Fibroblast of skin of abdomen (primary cell): ENCODE measurements around the gene SYNRG.
"Not testable (repeated sequence)": the region's sequence is repeated elsewhere in the genome, so short reads cannot be mapped to it uniquely, and the experiment has no call there.

ENCODE experiments used
- DNase-seq: peaks from one replicate; pipeline ENCODE4 v3.0.0-alpha.2; 2013

The SYNRG gene

GRCh38 chr17:37538981-37539659 lies 70.1 kb downstream of the SYNRG start:
- DNase-seq = no peak

DNA sequence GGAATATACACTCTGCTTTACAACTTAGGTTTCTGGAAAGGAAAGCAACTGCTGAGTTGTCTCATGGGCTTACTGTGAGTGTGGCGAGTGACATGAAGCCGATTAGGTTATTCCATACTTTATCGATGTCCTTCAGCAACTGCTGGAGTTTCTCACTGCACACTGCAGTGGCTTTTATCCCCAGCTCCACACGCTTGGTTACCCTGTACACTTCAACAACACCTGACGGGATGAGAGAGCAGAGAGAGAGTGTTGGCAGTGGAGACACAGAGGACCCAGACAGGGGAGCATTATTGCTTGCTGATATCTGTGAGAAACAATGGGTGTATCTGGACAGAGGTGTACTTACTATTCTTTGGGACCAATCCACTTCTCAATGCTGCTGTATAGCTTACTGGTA lies 73.3 kb downstream of the SYNRG start:
- no peak for DNase-seq

DNA sequence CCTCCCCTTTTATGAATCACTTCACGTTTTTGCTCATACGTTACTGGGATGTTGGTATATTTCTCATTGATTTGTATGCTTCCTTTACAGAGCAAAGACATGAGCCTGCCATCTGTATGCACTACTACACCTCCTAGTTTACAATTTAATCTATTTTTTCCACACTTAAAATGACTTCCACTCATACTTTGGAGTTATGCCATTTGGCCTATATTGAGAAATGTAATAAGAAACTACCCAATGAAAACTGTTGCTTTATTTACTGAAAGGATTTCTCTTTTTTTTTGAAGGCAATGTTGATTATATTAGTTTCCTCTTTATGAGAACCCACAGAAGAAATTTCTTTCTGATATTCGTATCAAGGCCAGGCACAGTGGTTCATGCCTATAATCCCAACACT lies 76.5 kb downstream of the SYNRG start:
- no peak for DNase-seq

DNA sequence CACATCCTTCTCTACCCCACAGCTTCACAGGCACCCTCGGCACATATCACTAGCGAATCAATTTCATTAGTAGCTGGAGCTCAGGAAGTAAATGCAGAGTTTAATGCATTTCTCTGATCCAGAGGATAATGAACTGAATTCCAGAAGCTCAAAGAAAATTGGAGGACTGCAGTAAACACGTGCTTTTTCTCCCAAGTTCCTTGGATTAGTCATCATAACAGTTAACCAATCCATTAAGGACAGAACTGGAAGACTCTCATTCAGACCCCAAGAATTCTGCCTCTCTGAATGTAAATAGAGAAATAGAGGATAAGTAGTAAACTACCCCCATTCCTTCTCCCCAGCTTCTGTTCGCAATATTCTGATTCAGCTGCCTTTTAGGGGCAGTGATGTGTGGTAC lies 78.8 kb downstream of the SYNRG start:
- DNase-seq = no peak

- peak; percentile 55 for DNase-seq
Observed at GRCh38 chr17:37527249-37527851, 81.9 kb downstream of the SYNRG start.

- no peak for DNase-seq
Observed at GRCh38 chr17:37523715-37524219, 85.5 kb downstream of the SYNRG start.

- DNase-seq = no peak
Observed at GRCh38 chr17:37521821-37522220, 87.4 kb downstream of the SYNRG start.

DNA sequence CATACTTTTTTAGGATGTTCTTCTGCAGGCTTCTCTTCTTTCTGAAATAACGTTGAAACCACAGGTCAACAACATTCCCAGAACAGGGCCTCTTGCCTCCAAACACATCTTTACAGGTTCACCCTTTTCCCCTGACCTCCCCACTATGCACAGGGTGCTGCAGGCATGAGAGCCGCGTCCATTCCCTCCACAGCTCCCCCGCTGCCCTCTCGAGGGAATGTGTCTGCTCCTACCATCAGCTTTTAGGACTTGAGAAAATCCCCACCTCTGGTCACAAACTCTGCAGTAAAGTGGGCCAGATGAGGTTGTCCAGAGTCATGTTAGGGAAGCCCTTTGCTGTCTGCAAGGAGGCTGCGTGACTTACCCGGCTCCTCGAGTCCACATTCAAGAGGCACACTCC lies 89.0 kb downstream of the SYNRG start:
- no peak for DNase-seq

GRCh38 chr17:37519251-37519985 lies 89.8 kb downstream of the SYNRG start:
- DNase-seq = peak; percentile 38

GRCh38 chr17:37518826-37519225 lies 90.4 kb downstream of the SYNRG start:
- DNase-seq = no peak

DNA sequence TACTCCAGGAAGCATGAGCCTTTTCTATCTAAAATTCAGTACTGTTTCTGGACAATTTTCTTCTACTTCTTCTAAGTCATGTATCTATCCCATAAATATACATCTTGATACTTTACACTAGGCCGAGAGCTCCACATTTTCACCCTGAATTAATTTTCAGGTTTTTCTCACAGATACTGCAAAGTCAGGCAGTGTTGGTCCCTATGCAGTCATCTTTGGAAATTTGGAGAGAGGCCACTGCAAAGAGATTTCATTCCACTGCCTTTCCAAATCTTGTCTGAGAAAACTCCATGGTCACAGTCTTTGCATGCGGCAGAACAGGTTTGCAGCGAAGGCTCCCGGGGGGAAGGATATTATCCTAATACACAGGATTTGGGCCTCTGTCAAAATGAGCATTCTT lies 91.3 kb downstream of the SYNRG start:
- no peak for DNase-seq

- DNase-seq = peak; percentile 65
Observed at GRCh38 chr17:37516127-37516571, 93.1 kb downstream of the SYNRG start.

GRCh38 chr17:37513711-37514110 lies 95.5 kb downstream of the SYNRG start:
- DNase-seq = no peak

GRCh38 chr17:37512442-37513068 lies 96.7 kb downstream of the SYNRG start:
- DNase-seq = no peak

GRCh38 chr17:37511642-37512041 lies 97.6 kb downstream of the SYNRG start:
- not testable (repeated sequence) for DNase-seq

GRCh38 chr17:37510056-37510455 lies 99.2 kb downstream of the SYNRG start:
- no peak for DNase-seq

- no peak for DNase-seq
Observed at GRCh38 chr17:37507111-37507510, 102.1 kb downstream of the SYNRG start.

GRCh38 chr17:37506678-37507077 lies 102.5 kb downstream of the SYNRG start:
- no peak for DNase-seq

DNA sequence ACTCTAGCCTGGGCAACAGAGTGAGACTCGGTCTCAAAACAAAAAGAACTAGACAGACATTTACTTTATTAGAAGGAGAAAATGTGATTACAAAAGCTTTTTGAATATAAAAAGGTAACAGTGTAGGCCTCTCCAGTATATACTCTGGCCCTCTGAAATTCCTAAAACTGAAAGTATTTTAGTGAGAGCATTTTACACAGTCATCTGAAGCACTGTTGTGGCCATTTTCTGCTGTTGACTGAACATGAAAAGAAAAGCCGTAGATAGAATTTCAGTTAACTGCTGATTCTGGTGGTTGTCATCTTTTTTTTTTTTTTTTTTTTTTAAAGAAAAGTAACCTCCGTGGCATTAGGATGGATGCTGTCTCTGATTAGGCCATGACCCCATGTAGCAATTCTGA lies 103.9 kb downstream of the SYNRG start:
- no peak for DNase-seq

- DNase-seq = no peak
Observed at GRCh38 chr17:37503148-37503547, 106.1 kb downstream of the SYNRG start.

DNA sequence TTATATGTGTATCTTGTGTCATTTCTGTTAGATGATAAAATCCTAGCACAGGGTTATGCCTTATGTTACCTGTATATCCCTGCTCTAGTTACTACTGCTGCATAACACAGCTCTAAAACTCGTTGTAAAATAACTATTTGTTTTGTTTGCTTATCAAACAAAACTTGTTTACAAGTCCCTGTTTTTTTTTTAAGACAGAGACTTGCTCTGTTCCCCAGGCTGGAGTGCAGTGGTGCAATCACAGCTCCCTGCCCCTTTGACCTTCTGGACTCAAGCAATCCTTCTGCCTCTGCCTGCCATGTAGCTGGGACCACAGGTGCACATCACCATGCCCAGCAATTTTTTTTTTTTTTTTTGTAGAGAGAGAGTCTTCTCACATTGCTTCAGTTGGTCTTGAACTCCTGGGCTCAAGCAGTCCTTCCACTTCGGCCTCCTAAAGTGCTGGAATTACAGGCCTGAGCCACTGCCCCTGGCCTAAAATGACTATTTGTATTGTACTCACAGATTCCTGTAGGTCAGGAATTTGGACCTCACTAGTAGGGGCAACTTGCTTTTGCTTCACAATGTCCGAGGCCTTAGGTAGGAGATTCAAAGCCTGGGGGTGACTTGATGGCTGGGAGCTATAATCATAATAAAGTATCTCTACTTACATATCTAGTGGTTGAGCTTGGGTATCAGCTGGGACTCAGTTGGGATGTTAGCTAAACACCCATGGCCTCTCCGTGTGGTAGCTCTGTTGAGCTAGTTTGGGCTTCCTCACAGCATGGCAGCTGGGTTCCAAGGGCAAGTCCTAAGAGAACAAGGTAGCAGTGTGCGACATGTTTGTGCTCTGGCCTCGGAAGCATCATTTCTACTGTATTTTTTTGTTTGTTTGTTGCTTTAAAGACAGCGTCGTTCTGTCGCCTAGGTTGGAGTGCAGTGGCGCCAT lies 106.9 kb downstream of the SYNRG start:
- no peak for DNase-seq

- DNase-seq = no peak
Observed at GRCh38 chr17:37500378-37500777, 108.8 kb downstream of the SYNRG start.
